Esophagus mucosa (tissue), 1 donor: ENCODE data around the gene DAGLA. TPM values are rescaled to one million over a fixed set of nuclear protein-coding genes. Genes with fewer than 3 reads are reported as not detected.
A peak's percentile ranks its signal among the peaks of the same experiment; 100 is the strongest.

Experiments
- ATAC-seq: fragments of 200-7000 bp; cut with Tn5 transposase; one replicate; pipeline ENCODE4 v1.9.1; 2020
- total RNA-seq: library from RNA; stranded (reverse); gene quantifications from one replicate; pipeline ENCODE4 v1.2.4, GENCODE V29; 2023
- donor health status: DM: yes; HTN: yes; CAD: no.

DAGLA gene
- total RNA-seq, 1 donor from 2014 or later: 2.3 TPM

- no peak for ATAC-seq
These were observed 11.4 kb downstream of the DAGLA start for GRCh38 chr11:61691380-61692156.

GRCh38 chr11:61693922-61694601, 13.9 kb downstream of the DAGLA start:
- ATAC-seq: no peak

GRCh38 chr11:61694602-61694939, 14.4 kb downstream of the DAGLA start:
- no peak for ATAC-seq

- no peak for ATAC-seq
These were observed 14.9 kb downstream of the DAGLA start for GRCh38 chr11:61694946-61695706.

GRCh38 chr11:61695917-61696316, 15.7 kb downstream of the DAGLA start:
- ATAC-seq: peak; percentile 74

- ATAC-seq: no peak
These were observed 16.4 kb downstream of the DAGLA start for GRCh38 chr11:61696602-61697001.

GRCh38 chr11:61697078-61697502, 16.9 kb downstream of the DAGLA start:
- peak; percentile 38 for ATAC-seq

- no peak for ATAC-seq
These were observed 17.6 kb downstream of the DAGLA start for GRCh38 chr11:61697764-61698163.

GRCh38 chr11:61698173-61698948, 18.2 kb downstream of the DAGLA start:
- ATAC-seq: no peak

- peak; percentile 41 for ATAC-seq
These were observed 19.6 kb downstream of the DAGLA start for GRCh38 chr11:61699737-61700160.

GRCh38 chr11:61700212-61700611, 20.0 kb downstream of the DAGLA start:
- peak; percentile 76 for ATAC-seq

DNA sequence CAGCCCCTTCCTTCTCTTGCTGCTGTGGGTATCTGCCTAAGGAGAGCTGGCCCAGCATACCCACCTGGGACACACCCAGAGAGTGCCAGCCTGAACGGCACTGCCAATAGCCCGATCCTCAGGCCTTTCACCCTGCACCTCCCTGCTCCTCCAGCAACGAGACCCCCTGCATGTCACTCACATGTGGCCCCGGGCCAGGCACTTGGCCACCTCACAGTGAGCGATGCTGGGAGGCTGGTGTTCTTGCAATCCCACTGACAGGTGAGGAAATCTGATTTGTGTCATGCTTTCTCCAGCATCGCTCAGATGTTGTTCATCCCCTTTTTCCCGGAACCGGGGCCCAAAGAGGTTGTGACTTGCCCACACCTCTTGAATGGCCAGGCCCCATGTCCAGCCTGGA, 20.5 kb downstream of the DAGLA start:
- peak; percentile 2 for ATAC-seq

- ATAC-seq: peak; percentile 24
These were observed 21.2 kb downstream of the DAGLA start for GRCh38 chr11:61701242-61701886.

DNA sequence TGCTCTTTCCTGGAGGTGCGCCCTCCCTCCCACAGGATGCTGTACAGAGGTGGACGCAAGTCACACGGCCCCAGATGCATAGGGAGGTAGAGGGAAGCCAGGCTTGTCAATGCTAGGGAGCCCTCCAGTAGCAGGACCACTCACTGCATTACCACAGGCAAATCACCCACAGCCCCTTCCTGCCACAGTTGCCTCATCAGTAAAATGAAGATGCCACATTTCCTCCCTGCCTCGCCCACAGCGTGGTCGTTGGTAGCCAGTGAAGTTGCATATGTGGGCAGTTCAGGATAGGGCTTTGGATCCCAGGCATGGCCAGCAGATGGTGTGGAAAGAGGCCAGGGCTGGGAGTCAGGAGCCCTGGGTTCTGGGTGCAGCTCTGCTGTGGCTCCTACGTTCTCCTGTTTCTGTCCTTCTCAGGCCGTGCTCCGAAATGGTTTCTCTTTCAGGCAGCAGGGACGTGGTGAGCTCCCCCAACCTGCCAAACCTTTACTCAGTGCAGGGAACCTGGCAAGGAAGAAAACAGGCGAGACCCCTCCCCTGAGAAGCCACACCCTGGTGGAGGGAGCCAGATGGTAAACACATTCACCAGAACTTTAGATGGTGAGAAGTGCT, 22.6 kb downstream of the DAGLA start:
- ATAC-seq: no peak

GRCh38 chr11:61704838-61705237, 24.6 kb downstream of the DAGLA start:
- no peak for ATAC-seq

GRCh38 chr11:61706452-61707400, 26.5 kb downstream of the DAGLA start:
- no peak for ATAC-seq

DNA sequence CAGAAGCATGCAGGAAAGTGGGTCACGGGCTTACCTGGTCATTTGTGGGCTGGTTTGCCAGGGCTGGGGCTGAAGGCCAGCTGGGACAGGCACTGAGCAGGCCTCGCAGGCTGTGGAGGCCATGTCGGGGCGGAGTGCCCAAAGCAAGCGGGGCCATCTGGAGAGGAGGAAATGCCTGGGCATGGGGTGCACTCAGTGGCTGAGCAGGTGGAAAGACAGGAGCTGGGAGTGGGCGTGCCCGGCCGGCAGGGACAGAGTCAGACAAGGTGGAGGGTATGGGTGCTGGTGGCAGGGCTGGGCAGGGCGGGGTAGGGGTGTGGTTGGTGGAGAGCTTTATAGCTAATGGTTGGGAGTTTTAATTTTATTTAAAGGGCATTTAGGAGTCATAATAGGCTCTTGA, 27.4 kb downstream of the DAGLA start:
- peak; percentile 96 for ATAC-seq

GRCh38 chr11:61709110-61709509, 28.9 kb downstream of the DAGLA start:
- no peak for ATAC-seq

DNA sequence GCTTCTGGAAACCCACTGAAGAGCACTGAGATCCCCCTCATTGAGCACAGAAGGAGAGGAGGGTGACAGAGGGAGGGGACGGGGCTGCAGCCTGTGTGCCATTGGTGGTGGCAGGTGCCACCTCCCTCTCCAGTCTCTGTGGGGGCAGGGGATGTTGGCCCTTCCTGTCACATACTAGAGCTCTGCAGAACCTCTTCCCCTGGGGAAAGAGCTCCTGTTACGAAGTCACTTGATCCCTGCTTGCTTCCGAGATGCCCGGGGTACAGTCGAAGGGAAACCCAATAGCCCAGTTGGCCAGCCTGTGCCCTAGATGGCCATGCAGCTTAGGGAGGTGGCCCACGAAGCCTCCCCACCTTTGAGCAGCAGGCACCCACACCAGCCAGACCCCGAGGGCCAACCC, 29.4 kb downstream of the DAGLA start:
- ATAC-seq: no peak

- no peak for ATAC-seq
These were observed 29.8 kb downstream of the DAGLA start for GRCh38 chr11:61710019-61710418.
